Sigmoid colon (tissue), 7 donors: Measurements from ENCODE around the gene ARF1. TPM values are rescaled to one million over a fixed set of nuclear protein-coding genes. Genes with fewer than 3 reads are reported as not detected.

ENCODE experiments used
- DNase-seq: peaks from one replicate; pipeline ENCODE4 v3.0.0-alpha.2; 2019
- H3K27ac ChIP-seq, 4 donors: fragments of 200-600 bp; sonication (generic); one replicate each; pipeline ENCODE4 v1.5.1; 2016 to 2019; ENCODE audit warnings: mild to moderate bottlenecking in 1 of 4
- H3K27me3 ChIP-seq, 3 donors: fragments of 200-600 bp; sonication (generic); one replicate each; pipeline ENCODE4 v1.5.1; 2019; ENCODE audit warnings: mild to moderate bottlenecking in 1 of 3
- H3K36me3 ChIP-seq, 4 donors: fragments of 200-600 bp; sonication (generic); one replicate each; pipeline ENCODE4 v1.5.1; 2016 to 2019
- H3K4me1 ChIP-seq, 4 donors: fragments of 200-600 bp; sonication (generic); one replicate each; pipeline ENCODE4 v1.5.1; 2017 to 2019
- H3K4me3 ChIP-seq, 4 donors: fragments of 200-600 bp; sonication (generic); one replicate each; pipeline ENCODE4 v1.5.1; 2017 to 2019; ENCODE audit warnings: mild to moderate bottlenecking in 2 of 4, moderate library complexity in 1 of 4
- H3K9me3 ChIP-seq, 4 donors: fragments of 200-600 bp in 3 of 4; sonication (generic) in 3 of 4; one replicate each; pipeline versions ENCODE4 v1.5.1 to v1.6.1; 2013 to 2019
- CTCF ChIP-seq, 4 experiments: fragments of 450-650 bp in 3 of 4; fragments of 200-600 bp in 1 of 4; IDR thresholded peaks; one replicate each; pipeline ENCODE4 v1.5.1; 2016 to 2019; ENCODE audit warnings: antibody characterized with exemption in 4 of 4, mild to moderate bottlenecking in 3 of 4, moderate library complexity in 2 of 4
- EP300 ChIP-seq, 4 donors: sonication (generic); formaldehyde crosslinking; IDR thresholded peaks; one replicate each; pipeline ENCODE4 v1.6.1; 2017; ENCODE audit warnings: antibody characterized with exemption in 4 of 4
- POLR2A ChIP-seq, 2 donors: fragments of 450-650 bp; IDR thresholded peaks; one replicate each; pipeline ENCODE4 v1.6.1; 2016; ENCODE audit warnings: antibody characterized with exemption in 2 of 2, mild to moderate bottlenecking in 2 of 2, moderate library complexity in 2 of 2
- POLR2AphosphoS5 ChIP-seq, 4 donors: sonication (generic); formaldehyde crosslinking; IDR thresholded peaks; one replicate each; pipeline ENCODE4 v1.6.1; 2017; ENCODE audit warnings: antibody characterized with exemption in 4 of 4
- WGBS, 2 donors: extraction: QIAGEN DNeasy Blood & Tissue Kit; methylation state at CpG; one replicate each; pipeline ENCODE4 v1.1.7; 2013; 5-methylcytosine and 5-hydroxymethylcytosine counted together
- intact Hi-C: fragments of 100-400 bp; cut with DNase I; formaldehyde crosslinking; loops from one replicate; pipeline ENCODE4 v1.15.1; 2023
- polyA plus RNA-seq, 3 donors: library from polyadenylated mRNA; stranded (reverse); fragments of 200-250 nt; gene quantifications; one replicate each; pipeline ENCODE4 v1.2.3, GENCODE V29; 2013
- small RNA-seq, 3 donors: library from RNA; depleted of rRNA; stranded (forward); fragments of <200 nt; gene quantifications; one replicate each; pipeline ENCODE3, GENCODE V24; 2016
- total RNA-seq, 4 donors: library from RNA; depleted of rRNA; stranded (reverse); fragments of >200 nt; gene quantifications; one replicate each; pipeline ENCODE4 v1.1.0, GENCODE V29; 2016
- donor health status: healthy with polysubstance abuse.
- donor health status: Bipolar disorder and iron deficiency.
- donor health status: healthy.

ARF1 gene
- total and polyA plus RNA-seq, 7 donors, result 212 to 482 (median 250) TPM

- DNase-seq, result no peak
- no peaks in the 10 kb centered on the region for H3K9me3 ChIP-seq
- H3K4me3 ChIP-seq, result no peak overlapping the region
- intact Hi-C loops, result no loop called here
- no peaks in the 10 kb centered on the region for H3K27me3 ChIP-seq
- H3K4me1 ChIP-seq, result peaks cover 0 to 58% (median 48%) of the 10 kb centered on the region in 4 donors
- WGBS, 2 donors, result 73 to 76% methylated on average over 18 of the region's 18 CpGs
- H3K36me3 ChIP-seq, result peaks cover 0 to 37% (median 13%) of the 10 kb centered on the region in 4 donors
- TF ChIP-seq POLR2A (IDR thresholded peaks at IDR 0.05) (no peak), CTCF (IDR thresholded peaks at IDR 0.05) (no peak), POLR2AphosphoS5 (IDR thresholded peaks at IDR 0.05) (no peak), EP300 (IDR thresholded peaks at IDR 0.05) (no peak)
- peak overlapping the region; percentile 85 to 93 (median 91) for H3K27ac ChIP-seq
Measured at GRCh38 chr1:228148196-228148861, 65.8 kb downstream of the ARF1 start.

Small RNA genes within 50 kb of the gene (small RNA-seq; reads per million reads assigned to genes)
- gene AL359510.1, result 0 reads per million in 3 donors

Other genes starting within 250 kb of the ARF1 start
- 10 to 100 TPM in 1 of 4 donors, 1 to 10 TPM in 3; 6.4 to 25.5 (median 8.7) TPM for gene WNT9A, start 134.8 kb upstream of the ARF1 start, total RNA-seq
- gene WNT9A, start 134.8 kb upstream of the ARF1 start, polyA plus RNA-seq, result 1 to 10 TPM in 1 of 3 donors, under 1 TPM in 2; 0.23 to 2.8 (median 0.60) TPM
- not detected for gene WNT3A, start 75.7 kb upstream of the ARF1 start, total RNA-seq
- gene WNT3A, start 75.7 kb upstream of the ARF1 start, polyA plus RNA-seq, result under 1 TPM in 1 of 3 donors, not detected in 2; 0.01 TPM
- gene C1orf35, start 20.6 kb downstream of the ARF1 start, total RNA-seq, result 10 to 100 TPM in 3 of 4 donors, 1 to 10 TPM in 1; 7.8 to 18.1 (median 13.0) TPM
- gene C1orf35, start 20.6 kb downstream of the ARF1 start, polyA plus RNA-seq, result 10 to 100 TPM in 1 of 3 donors, 1 to 10 TPM in 2; 8.8 to 17.9 (median 9.0) TPM
- gene MRPL55, start 26.6 kb downstream of the ARF1 start, total RNA-seq, result 10 to 100 TPM; 62.0 to 90.6 (median 79.3) TPM
- gene MRPL55, start 26.6 kb downstream of the ARF1 start, polyA plus RNA-seq, result 10 to 100 TPM; 53.5 to 77.4 (median 58.0) TPM
- 100 to 1,000 TPM; 225 to 366 (median 303) TPM for gene GUK1, start 57.6 kb downstream of the ARF1 start, total RNA-seq
- gene GUK1, start 57.6 kb downstream of the ARF1 start, polyA plus RNA-seq, result 100 to 1,000 TPM; 391 to 668 (median 656) TPM
- gene GJC2, start 67.2 kb downstream of the ARF1 start, total RNA-seq, result 1 to 10 TPM; 4.2 to 6.4 (median 4.9) TPM
- under 1 TPM in 2 of 3 donors, not detected in 1; 0.60 to 0.99 TPM for gene GJC2, start 67.2 kb downstream of the ARF1 start, polyA plus RNA-seq
- 10 to 100 TPM in 2 of 4 donors, 1 to 10 TPM in 2; 2.9 to 14.0 (median 7.3) TPM for gene IBA57, start 83.1 kb downstream of the ARF1 start, total RNA-seq
- 1 to 10 TPM; 3.7 to 8.0 (median 4.8) TPM for gene IBA57, start 83.1 kb downstream of the ARF1 start, polyA plus RNA-seq
- gene OBSCN, start 125.3 kb downstream of the ARF1 start, total RNA-seq, result 10 to 100 TPM; 12.1 to 21.0 (median 16.3) TPM
- 10 to 100 TPM in 1 of 3 donors, 1 to 10 TPM in 1, under 1 TPM in 1; 0.92 to 13.1 (median 2.4) TPM for gene OBSCN, start 125.3 kb downstream of the ARF1 start, polyA plus RNA-seq